NCI-H2029 treated with DMSO at 0.1 percent for 48 hours (cell line): ENCODE results near the gene SS18L1.
"Not testable (repeated sequence)": the region's sequence is repeated elsewhere in the genome, so short reads cannot be mapped to it uniquely, and the experiment has no call there.

Source experiments
- DNase-seq: peaks from one replicate; lab custom pipeline; 2025; lab: John Stamatoyannopoulos, UW

SS18L1 gene, protein sequence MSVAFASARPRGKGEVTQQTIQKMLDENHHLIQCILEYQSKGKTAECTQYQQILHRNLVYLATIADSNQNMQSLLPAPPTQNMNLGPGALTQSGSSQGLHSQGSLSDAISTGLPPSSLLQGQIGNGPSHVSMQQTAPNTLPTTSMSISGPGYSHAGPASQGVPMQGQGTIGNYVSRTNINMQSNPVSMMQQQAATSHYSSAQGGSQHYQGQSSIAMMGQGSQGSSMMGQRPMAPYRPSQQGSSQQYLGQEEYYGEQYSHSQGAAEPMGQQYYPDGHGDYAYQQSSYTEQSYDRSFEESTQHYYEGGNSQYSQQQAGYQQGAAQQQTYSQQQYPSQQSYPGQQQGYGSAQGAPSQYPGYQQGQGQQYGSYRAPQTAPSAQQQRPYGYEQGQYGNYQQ

DNA sequence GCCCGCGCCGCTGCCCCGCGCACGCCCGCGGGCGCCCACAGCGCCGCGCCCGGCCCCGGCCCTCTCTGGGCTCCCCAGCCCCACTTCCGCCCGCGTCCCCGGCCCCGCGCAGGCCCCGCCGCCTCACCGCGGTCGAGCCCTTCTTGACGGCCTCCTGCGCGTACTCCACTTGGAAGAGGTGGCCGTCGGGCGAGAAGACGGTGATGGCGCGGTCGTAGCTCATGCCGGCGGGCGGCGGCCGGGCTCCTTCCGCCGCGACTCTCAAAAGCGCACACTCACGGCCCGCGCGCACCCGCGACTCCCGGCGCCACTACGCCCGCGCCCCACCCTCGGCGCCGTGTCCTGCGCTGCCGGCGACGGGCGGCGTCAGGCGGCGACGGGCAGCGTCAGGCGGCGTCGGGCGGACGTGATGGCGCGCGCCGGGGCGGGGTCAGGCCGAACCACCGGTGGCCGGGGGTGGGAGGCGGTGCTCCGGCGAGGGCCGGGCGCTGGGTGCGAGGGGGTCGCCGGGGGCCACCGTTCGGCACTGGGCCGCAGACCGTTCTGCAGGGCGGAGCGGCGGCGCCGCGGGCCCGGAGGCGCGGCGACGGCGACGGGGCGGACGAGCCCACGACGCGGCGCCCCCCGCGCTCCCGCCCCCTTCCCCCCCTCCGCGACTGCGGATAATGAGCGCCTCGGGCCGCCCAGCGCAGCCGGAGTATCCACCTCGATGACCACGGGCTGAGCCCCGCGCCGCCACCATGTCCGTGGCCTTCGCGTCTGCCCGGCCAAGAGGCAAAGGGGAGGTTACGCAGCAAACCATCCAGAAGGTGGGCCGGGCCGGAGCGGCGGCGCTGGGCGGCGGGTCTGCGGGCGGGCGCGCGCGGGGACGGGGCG lies at the start of gene SS18L1, which contains the start of gene PSMA7:
Gene SS18L1 (plus strand): TSS at position 689 of the 876 bp plus-strand sequence. CDS start 52 bp downstream, at position 741.
Gene PSMA7 (minus strand): TSS at position 314 of the 876 bp plus-strand sequence. CDS start 91 bp downstream, at position 223.
- peak; percentile 30 for DNase-seq

GRCh38 chr20:62096421-62097380 lies 46.9 kb upstream of the SS18L1 start:
- DNase-seq = no peak

- DNase-seq = no peak
Observed at GRCh38 chr20:62097881-62098407, 45.6 kb upstream of the SS18L1 start.

- no peak for DNase-seq
Observed at GRCh38 chr20:62101078-62101477, 42.5 kb upstream of the SS18L1 start.

- DNase-seq = no peak
Observed at GRCh38 chr20:62103508-62104233, 39.9 kb upstream of the SS18L1 start.

DNA sequence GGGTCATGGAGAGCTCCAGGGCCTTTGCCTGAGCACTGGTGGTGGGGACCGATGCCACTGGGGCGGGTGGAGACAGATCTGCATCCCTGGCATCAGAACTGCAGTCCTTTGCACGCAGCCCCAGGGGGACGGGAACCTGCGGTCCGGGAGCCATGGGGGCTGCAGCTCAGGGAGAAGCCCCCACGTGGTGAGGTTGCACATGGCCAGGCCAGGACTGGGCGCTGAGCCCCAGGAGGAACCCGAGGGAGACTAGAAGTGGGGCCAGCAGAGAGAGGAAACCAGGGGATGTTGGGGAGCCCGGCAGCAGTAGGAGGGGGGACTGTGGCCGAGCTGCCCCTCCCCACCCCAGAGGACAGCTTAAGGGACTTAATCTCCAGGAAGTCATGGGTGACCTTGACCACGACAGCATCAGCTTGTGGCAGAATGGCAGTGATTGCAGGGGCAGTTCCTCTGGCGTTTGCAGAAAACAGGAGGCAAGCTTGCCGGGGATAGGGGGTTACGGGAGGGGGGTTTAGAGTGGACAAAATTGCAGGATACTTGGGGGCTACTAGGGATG lies 39.3 kb upstream of the SS18L1 start:
- DNase-seq = no peak

- DNase-seq = no peak
Observed at GRCh38 chr20:62104791-62105345, 38.7 kb upstream of the SS18L1 start.

DNA sequence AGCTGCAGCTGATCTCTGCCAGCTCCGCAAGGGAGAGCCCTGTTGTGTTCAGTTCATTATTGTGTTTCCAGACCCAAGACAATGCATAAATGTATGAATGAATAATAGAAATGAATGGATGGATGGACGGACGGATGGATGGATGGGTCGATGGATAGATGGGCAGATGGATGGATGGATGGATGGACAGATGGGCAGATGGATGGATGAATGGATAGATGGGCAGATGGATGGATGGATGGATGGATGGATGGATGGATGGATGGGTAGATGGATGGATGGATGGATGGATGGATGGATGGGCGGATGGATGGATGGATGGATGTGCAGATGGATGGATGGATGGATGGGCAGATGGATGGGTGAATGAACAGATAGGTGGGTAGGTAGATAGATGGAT lies 38.0 kb upstream of the SS18L1 start:
- DNase-seq = no peak

DNA sequence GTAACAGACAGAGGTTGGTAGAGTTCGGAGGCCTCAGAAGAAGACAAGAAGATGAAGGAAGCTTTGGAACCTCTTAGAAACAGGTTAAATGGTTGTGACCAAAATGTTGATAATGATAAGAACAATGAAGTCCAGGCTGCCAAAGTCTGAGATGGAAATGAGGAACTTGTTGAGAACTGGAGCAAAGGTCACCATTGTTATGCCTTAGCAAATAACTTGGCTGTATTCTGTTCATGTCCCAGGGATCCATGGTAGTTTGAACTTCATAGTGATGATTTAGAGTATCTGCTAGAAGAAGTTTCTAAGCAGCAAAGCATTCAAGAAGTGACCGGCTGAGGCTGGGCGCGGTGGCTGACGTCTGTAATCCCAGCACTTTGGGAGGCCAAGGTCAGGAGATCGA lies 32.4 kb upstream of the SS18L1 start:
- DNase-seq = no peak

DNA sequence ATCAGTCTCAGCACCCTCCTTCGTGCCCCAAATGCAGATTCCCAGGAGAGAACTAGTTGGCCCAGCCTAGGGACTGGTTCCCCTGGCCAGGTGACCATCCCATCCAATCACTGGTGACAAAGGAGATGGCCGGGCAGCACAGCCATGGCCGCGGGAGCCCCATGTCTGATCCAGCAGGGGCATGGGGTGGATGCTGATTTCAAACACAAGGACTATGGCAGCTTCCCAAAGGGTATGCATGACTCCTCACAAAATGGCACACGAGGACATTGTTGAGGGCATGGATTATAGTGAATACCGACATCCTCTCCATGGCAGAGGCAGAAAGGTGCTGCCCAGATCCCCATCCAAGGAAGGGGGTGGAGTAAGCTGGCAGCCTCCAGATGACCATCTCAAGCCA lies 31.2 kb upstream of the SS18L1 start:
- no peak for DNase-seq

- DNase-seq = no peak
Observed at GRCh38 chr20:62114894-62115293, 28.7 kb upstream of the SS18L1 start.

DNA sequence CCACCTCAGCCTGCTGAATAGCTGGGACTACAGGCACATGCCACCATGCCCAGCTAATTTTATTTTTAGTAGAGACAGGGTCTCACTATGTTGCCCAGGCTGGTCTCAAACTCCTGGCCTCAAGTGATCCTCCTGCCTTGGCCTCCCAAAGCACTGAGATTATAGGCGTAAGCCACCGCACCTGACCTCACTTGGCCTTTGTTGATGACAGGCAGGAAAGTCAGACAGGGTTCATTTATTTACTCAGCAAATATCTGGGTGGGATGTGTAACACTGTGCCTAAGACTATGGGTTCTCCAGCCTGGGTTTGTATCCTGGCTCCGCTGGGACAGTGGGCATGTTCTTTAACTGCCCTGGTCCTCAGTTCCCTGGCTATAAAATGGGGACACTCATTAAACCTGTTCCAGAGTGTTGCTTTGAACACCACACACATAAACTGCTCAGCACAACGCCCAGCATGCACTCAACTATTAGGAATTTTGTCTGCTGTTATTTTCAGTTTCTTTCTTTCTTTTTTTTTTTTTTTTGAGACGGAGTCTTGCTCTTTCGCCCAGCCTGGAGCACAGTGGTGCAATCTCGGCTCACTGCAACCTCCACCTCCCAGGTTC lies 27.7 kb upstream of the SS18L1 start:
- not testable (repeated sequence) for DNase-seq

DNA sequence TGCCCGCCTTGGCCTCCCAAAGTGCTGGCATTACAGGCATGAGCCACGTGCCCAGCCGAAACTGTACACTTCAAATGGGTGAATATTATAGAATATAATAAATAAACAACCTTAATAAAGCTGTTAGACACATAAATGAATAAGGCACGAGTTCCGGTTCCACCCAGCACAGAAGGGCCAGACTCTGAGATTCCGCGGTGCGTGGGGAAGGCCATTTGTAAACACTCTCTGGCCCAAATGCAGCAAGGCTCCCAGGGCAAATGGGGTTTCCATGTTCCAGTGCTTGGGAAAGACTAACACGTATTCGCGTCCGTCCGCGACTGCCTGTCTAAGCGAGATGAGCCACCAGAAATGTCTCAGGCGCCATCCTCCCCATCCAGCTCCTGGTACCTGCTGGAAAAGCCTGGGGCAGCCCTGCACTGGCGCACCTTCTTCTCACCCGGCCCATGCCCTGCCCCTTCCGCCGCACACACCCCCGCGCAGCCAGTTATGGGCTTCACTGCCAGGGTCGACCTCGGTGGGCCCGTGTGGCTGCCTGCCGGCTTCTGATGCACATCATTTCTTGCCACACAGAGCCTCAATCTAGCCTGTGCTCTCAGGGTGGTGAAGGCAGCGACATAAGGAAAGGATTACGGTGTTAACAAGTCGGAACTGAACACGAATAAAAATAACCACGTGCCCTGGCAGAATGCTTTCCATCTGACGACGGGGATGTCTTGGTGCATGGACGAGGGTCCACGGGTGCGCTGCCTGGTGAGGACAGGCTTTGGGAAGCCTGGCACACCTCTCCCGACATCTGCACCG lies 26.8 kb upstream of the SS18L1 start:
- DNase-seq = no peak

DNA sequence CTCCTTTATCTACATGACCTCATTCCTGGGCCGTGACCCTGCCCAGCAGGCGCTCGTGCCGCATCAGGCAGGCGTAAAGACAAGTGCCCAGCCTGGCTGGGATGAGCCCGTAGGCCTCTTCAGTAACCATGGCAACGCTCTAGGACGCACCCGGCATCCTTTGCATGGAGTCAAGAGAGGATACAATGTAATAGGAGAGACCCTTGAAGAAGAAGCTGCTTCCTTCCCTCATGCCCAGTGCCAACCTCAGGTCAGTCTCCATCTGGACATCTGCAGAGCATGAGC lies 26.3 kb upstream of the SS18L1 start:
- DNase-seq = peak; percentile 6

DNA sequence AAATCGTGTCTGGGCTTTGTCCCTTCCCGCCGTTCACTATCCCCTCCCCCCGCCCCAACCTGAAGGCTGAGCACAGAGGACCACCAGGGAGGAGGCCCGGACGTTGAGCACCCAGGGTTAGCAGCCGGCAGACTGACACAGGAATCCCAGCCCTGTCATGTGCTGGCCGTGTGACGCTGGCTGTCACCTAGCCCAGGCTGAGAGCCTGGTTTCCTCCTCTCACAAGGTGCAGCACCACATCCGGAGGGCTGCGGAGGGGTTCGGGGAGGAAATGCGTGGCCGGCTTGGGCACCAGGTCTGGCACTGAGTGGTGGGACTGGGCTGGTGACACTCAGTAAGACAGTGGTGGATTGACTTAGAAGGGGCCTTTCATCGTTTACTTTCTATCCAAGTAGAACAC lies 25.9 kb upstream of the SS18L1 start:
- DNase-seq = no peak

GRCh38 chr20:62118113-62119043 lies 25.2 kb upstream of the SS18L1 start:
- DNase-seq = no peak

GRCh38 chr20:62119115-62119514 lies 24.5 kb upstream of the SS18L1 start:
- DNase-seq = no peak
